ENCODE data around the gene ATP6V1D.

Gene ATP6V1D

GRCh38 chr14:67397536-67397935, 37.9 kb upstream of the ATP6V1D start:
- TF ChIP-seq CTCF (IDR thresholded peaks at IDR 0.05; ENCODE audit: borderline replicate concordance, extremely low read depth, low read length, poor library complexity, severe bottlenecking) (no peak), EZH2 (IDR thresholded peaks at IDR 0.05; ENCODE audit: borderline replicate concordance, low read depth, low read length, severe bottlenecking) (no peak)
- Histone ChIP-seq H3K4me3 (ENCODE audit: low read depth in 1 of 2, low read length in 2 of 2) (no peak overlapping the region), H3K4me1 (ENCODE audit: insufficient read depth, low read length) (no peaks in the 10 kb centered on the region), H3K36me3 (ENCODE audit: insufficient read depth, low read length) (no peaks in the 10 kb centered on the region), H3K27ac (ENCODE audit: low read length) (no peak overlapping the region), H3K9me3 (ENCODE audit: insufficient read depth, low read length, severe bottlenecking) (no peaks in the 10 kb centered on the region), H3K9ac (ENCODE audit: low read depth, low read length) (no peak overlapping the region), H3K27me3 (ENCODE audit: insufficient read depth, low read length, poor library complexity) (no peaks in the 10 kb centered on the region), H3K79me2 (ENCODE audit: insufficient read depth, low read length) (no peaks in the 10 kb centered on the region), H4K20me1 (ENCODE audit: insufficient read depth, low read length) (no peaks in the 10 kb centered on the region), H3K4me2 (ENCODE audit: insufficient read depth, low read length) (no peak overlapping the region), H2AFZ (ENCODE audit: low read depth, low read length) (no peak overlapping the region)
- ATAC-seq (ENCODE audit: insufficient read depth, low read depth) (no peak), DNase-seq (no peak)

GRCh38 chr14:67396381-67396970, 36.9 kb upstream of the ATP6V1D start:
- H3K4me3 ChIP-seq (ENCODE audit: low read depth in 1 of 2, low read length in 2 of 2): no peak overlapping the region
- DNase-seq (no peak), ATAC-seq (ENCODE audit: insufficient read depth, low read depth) (no peak)
- no peaks in the 10 kb centered on the region for H4K20me1 ChIP-seq (ENCODE audit: insufficient read depth, low read length)
- no peaks in the 10 kb centered on the region for H3K27me3 ChIP-seq (ENCODE audit: insufficient read depth, low read length, poor library complexity)
- TF ChIP-seq EZH2 (IDR thresholded peaks at IDR 0.05; ENCODE audit: borderline replicate concordance, low read depth, low read length, severe bottlenecking) (no peak), CTCF (IDR thresholded peaks at IDR 0.05; ENCODE audit: borderline replicate concordance, extremely low read depth, low read length, poor library complexity, severe bottlenecking) (no peak)
- no peak overlapping the region for H3K4me2 ChIP-seq (ENCODE audit: insufficient read depth, low read length)
- H3K36me3 ChIP-seq (ENCODE audit: insufficient read depth, low read length): no peaks in the 10 kb centered on the region
- no peak overlapping the region for H2AFZ ChIP-seq (ENCODE audit: low read depth, low read length)
- H3K4me1 ChIP-seq (ENCODE audit: insufficient read depth, low read length): no peaks in the 10 kb centered on the region
- H3K27ac ChIP-seq (ENCODE audit: low read length): no peak overlapping the region
- H3K9me3 ChIP-seq (ENCODE audit: insufficient read depth, low read length, severe bottlenecking): no peaks in the 10 kb centered on the region
- H3K79me2 ChIP-seq (ENCODE audit: insufficient read depth, low read length): no peaks in the 10 kb centered on the region
- H3K9ac ChIP-seq (ENCODE audit: low read depth, low read length): no peak overlapping the region

- no peaks in the 10 kb centered on the region for H3K79me2 ChIP-seq (ENCODE audit: insufficient read depth, low read length)
- H2AFZ ChIP-seq (ENCODE audit: low read depth, low read length): no peak overlapping the region
- H3K27ac ChIP-seq (ENCODE audit: low read length): no peak overlapping the region
- no peaks in the 10 kb centered on the region for H3K4me1 ChIP-seq (ENCODE audit: insufficient read depth, low read length)
- no peaks in the 10 kb centered on the region for H3K27me3 ChIP-seq (ENCODE audit: insufficient read depth, low read length, poor library complexity)
- H3K9me3 ChIP-seq (ENCODE audit: insufficient read depth, low read length, severe bottlenecking): no peaks in the 10 kb centered on the region
- H4K20me1 ChIP-seq (ENCODE audit: insufficient read depth, low read length): no peaks in the 10 kb centered on the region
- H3K4me2 ChIP-seq (ENCODE audit: insufficient read depth, low read length): no peak overlapping the region
- TF ChIP-seq EZH2 (IDR thresholded peaks at IDR 0.05; ENCODE audit: borderline replicate concordance, low read depth, low read length, severe bottlenecking): no peak
- TF ChIP-seq CTCF (IDR thresholded peaks at IDR 0.05; ENCODE audit: borderline replicate concordance, extremely low read depth, low read length, poor library complexity, severe bottlenecking): no peak
- H3K36me3 ChIP-seq (ENCODE audit: insufficient read depth, low read length): no peaks in the 10 kb centered on the region
- DNase-seq (no peak), ATAC-seq (ENCODE audit: insufficient read depth, low read depth) (no peak)
- H3K4me3 ChIP-seq (ENCODE audit: low read depth in 1 of 2, low read length in 2 of 2): no peak overlapping the region
- H3K9ac ChIP-seq (ENCODE audit: low read depth, low read length): no peak overlapping the region
Observed at GRCh38 chr14:67395876-67396189, 36.2 kb upstream of the ATP6V1D start.
